Measurements from ENCODE around the gene STAT5A.
"Not testable (repeated sequence)": the region's sequence is repeated elsewhere in the genome, so short reads cannot be mapped to it uniquely, and the experiment has no call there.

The STAT5A gene

GRCh38 chr17:42287977-42288802, at the start of gene STAT5A:
Gene STAT5A (plus strand): TSS chr17:42288498. CDS start chr17:42289412, 914 bp downstream.
- peak; percentile 48 for DNase-seq (ENCODE audit: low spot score)

DNA sequence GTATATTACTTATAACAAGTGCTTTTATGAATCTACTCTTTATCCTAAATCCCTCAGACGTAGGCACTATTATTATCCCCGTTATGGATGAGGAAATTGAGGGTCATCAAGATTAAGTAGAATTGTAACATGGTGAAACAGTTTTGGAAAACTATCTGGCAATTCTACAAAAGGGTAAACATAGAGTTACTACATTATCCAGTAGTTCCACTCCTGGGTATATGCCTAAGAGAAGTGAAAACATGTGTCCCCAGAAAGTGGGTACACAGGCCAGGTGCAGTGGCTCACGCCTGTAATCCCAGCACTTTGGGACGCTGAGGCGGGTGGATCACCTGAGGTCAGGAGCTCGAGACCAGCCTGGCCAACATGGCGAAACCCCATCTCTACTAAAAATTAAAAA, 48.7 kb upstream of the STAT5A start:
- not testable (repeated sequence) for DNase-seq (ENCODE audit: low spot score)

DNA sequence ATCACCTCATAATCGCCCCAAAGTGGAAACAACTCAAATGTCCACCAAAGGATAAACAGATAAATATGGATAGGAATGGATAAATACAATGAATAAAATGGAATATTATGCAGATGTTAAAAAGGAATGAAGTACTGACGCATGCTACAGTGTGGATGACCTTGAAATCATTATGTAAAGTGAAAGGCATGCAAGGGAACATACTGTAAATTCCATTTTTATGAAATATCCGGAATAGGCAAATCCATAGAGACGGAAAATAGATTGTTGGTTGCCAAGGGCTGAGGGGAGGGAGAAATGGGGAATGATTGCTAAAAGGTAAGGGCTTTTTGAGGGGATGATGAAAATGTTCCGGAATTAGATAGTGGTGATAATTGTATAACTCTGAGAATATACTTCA, 48.1 kb upstream of the STAT5A start:
- no peak for DNase-seq (ENCODE audit: low spot score)

- DNase-seq (ENCODE audit: low spot score) = not testable (repeated sequence)
These were observed 47.4 kb upstream of the STAT5A start for GRCh38 chr17:42240863-42241262.

GRCh38 chr17:42241871-42242270, 46.4 kb upstream of the STAT5A start:
- no peak for DNase-seq (ENCODE audit: low spot score)

GRCh38 chr17:42243493-42243982, 44.8 kb upstream of the STAT5A start:
- no peak for DNase-seq (ENCODE audit: low spot score)

- DNase-seq (ENCODE audit: low spot score) = not testable (repeated sequence)
These were observed 44.2 kb upstream of the STAT5A start for GRCh38 chr17:42244116-42244515.

DNA sequence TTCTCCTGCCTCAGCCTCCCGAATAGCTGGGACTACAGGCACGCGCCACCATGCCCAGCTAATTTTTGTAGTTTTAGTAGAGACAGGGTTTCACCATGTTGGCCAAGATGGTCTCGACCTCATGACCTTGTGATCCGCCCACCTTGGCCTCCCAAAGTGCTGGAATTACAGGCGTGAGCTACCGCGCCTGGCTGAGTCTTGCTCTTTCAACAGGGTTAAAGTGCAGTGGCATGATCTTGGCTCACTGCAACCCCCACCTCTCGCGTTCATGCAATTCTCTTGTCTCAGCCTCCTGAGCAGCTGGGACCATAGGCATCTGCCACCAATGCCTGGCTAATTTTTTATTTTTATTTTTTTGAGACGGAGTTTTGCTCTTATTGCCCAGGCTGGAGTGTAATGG, 43.1 kb upstream of the STAT5A start:
- not testable (repeated sequence) for DNase-seq (ENCODE audit: low spot score)

DNA sequence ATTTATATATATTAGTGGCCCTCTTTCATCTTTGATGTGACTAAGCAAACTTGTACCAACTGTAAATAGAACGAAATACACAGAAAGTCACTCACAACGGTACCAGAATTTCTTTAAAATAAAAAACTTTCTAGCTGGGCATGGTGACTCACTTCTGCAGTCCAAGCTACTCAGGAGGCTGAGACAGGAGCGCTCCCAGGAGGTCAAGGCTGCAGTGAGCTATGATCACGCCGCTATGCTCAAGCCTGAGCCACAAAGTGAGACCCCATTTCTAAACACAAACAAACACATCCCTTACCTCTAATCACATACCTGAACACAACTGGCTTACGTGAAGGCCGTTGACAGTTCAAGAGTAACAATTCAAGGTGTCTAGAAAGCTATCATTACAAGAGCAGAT, 41.8 kb upstream of the STAT5A start:
- DNase-seq (ENCODE audit: low spot score) = no peak

- DNase-seq (ENCODE audit: low spot score) = no peak
These were observed 40.6 kb upstream of the STAT5A start for GRCh38 chr17:42247734-42248133.

DNA sequence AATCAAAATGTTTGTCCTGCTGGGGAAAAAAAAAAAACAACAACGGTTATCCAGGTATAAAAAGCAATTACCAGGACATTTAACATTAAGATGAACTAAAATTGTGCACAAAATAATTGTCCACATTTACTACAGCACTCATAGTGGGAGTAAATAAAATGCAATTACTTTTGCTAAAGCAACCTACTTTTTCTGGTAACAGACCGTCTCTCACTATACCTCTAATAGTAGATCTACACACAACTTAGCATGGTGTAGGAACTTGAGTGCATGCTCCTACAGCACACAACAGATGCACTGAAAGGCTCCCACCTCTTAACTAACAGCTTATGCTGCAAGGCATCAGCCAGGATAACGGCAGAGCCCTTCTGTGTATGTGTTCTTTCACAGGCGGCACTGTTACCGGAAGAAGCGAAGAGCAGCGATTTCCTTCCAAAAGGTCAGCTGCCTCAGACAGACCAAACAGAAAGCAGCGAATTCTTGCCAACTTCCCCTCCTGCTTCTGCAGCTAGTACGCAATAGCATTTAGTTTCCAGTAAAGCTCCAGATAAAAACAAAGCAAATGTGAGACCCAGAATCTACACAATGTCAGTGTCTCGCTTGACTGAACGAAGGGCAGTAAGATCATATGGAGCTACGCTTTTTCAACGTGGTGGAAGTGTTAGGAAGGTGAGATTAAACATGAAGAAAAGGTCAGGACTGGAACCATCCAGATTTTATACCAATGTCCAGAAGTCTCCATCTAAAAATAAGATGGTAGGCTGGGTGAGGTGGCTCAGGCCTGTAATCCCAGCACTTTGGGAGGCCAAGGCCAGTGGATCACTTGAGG, 39.7 kb upstream of the STAT5A start:
- DNase-seq (ENCODE audit: low spot score) = peak; percentile 83

DNA sequence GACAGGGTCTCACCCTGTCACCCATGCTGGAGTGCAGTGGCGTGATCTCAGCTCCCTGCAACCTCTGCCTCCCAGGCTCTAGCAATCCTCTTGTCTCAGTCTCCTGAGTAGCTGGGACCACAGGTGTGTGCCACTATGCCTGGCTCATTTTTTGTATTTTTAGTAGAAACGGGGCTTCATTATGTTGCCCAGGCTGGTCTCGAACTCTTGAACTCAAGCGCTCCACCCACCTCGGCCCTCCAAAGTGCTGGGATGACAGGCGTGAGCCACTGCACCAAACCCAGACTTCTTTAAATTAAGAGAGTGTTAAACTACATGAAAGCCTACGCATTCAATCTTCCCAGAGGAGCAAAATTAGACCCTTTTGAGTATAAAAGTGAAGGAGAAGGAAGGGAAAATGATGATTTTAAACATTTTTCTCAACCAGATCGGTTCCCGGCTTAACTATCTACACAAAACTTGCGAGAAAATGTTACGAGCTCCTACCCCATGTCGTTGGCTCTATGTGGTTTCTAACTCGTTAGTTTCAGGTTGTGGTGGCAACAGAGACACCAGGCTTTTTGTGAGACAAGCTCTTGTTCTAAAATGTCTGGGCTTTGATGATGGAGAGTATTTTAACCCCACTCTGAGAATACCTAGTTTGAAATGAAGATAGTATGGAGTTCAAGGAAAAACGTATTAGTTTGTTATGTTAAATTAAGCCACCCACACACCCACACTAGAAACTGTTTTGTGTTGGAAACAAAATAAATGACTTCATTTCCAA, 38.4 kb upstream of the STAT5A start:
- DNase-seq (ENCODE audit: low spot score) = no peak

- no peak for DNase-seq (ENCODE audit: low spot score)
These were observed 37.2 kb upstream of the STAT5A start for GRCh38 chr17:42251115-42251514.

GRCh38 chr17:42252597-42253550, 35.4 kb upstream of the STAT5A start:
- DNase-seq (ENCODE audit: low spot score) = no peak

- no peak for DNase-seq (ENCODE audit: low spot score)
These were observed 34.7 kb upstream of the STAT5A start for GRCh38 chr17:42253578-42253977.

DNA sequence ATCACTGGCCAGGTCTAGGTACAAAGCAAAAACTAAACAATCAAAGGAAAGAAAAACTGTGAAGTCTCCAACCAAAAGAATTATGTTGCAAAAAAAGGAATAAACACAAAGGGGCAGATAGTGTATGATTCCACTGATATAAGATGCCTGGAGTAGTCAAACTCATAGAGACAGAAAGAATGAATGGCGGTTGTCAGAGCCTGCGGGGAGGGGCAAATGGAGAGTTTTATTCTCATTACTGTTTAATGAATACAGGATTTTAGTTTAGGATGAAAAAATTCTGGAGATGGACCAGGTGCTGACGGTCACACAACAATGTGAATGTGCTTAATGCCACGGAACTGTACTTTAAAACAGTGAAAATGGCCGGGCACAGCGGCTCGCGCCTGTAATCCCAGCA, 32.9 kb upstream of the STAT5A start:
- no peak for DNase-seq (ENCODE audit: low spot score)

DNA sequence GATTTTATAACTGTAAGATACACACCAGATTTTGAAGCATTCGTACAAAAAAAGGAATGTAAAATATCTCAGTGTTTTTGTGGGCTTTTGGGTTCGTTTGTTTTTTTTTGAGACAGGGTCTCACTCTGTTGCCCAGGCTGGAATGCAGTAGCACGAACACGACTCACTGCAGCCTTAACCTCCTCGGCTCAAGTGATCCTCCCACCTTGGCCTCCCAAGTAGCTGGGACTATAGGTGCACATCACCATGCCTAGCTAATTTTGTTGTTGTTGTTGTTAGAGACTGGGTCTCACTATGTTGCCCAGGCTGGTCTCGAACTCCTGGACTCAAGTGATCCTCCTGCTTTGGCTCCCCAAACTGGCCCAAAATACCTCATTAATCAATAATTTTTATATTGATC, 28.0 kb upstream of the STAT5A start:
- no peak for DNase-seq (ENCODE audit: low spot score)

GRCh38 chr17:42264366-42264765, 23.9 kb upstream of the STAT5A start:
- not testable (repeated sequence) for DNase-seq (ENCODE audit: low spot score)

GRCh38 chr17:42266462-42266861, 21.8 kb upstream of the STAT5A start:
- DNase-seq (ENCODE audit: low spot score) = no peak

- DNase-seq (ENCODE audit: low spot score) = no peak
These were observed 21.2 kb upstream of the STAT5A start for GRCh38 chr17:42266918-42267766.
